HepG2 (cell line): ENCODE data around the gene P2RX7. TPM values are rescaled to one million over a fixed set of nuclear protein-coding genes. Genes with fewer than 3 reads are reported as not detected.

Source experiments
- ATAC-seq: fragments of 200-7000 bp; cut with Tn5 transposase; 3 replicates; pipeline ENCODE4 v1.9.1; 2020; ENCODE audit warnings: mild to moderate bottlenecking, moderate library complexity
- BruUV-seq: library from RNA; stranded (reverse); fragments of 400-500 nt; replicated peaks from 2 replicates; lab custom pipeline; 2021; lab: Mats Ljungman, UMichigan
- CTCF ChIA-PET: fragments of 300-600 bp; formaldehyde crosslinking; extraction: SDS; loops from one replicate; lab custom pipeline; 2021; ENCODE audit warnings: low total read pairs, inconsistent platforms, low intra/inter-chr PET ratio; lab: Yijun Ruan, JAX
- POLR2A ChIA-PET: fragments of 350-600 bp; sonication (Branson Sonifier 250); formaldehyde crosslinking; loops from one replicate; lab custom pipeline; 2020; ENCODE audit warnings: antibody characterized with exemption, inconsistent platforms; lab: Yijun Ruan, JAX
- DNase-seq: peaks from one replicate; pipeline ENCODE4 v3.0.0-alpha.2; 2015; ENCODE audit warnings: low spot score
- FAIRE-seq: peaks from 3 replicates; lab custom pipeline; 2011; peaks lifted over from hg19 to GRCh38; lab: Jason Lieb, UNC
- H2AFZ ChIP-seq: one replicate; pipeline ENCODE4 v1.6.1; 2011; ENCODE audit warnings: low read length, inconsistent platforms
- H3K27ac ChIP-seq: fragments of 300-600 bp; 3 replicates; pipeline ENCODE4 v1.8.0; 2011; ENCODE audit warnings: mixed run types, mild to moderate bottlenecking, mixed read lengths, low read length, inconsistent platforms; ENCODE audit not compliant: insufficient read depth; ENCODE audit errors: extremely low read length
- H3K27me3 ChIP-seq, 2 experiments: fragments of 200-600 bp in 1 of 2; 2 replicates in 1 of 2; 3 replicates in 1 of 2; pipeline versions ENCODE4 v1.6.0 to v1.8.0; 2011; ENCODE audit warnings: low read length in 2 of 2, mild to moderate bottlenecking in 2 of 2, moderate library complexity in 2 of 2, inconsistent platforms in 1 of 2; ENCODE audit not compliant: insufficient read depth in 2 of 2, control insufficient read depth in 1 of 2
- H3K36me3 ChIP-seq, 2 experiments: fragments of 200-600 bp in 1 of 2; replicated peaks in 1 of 2; 2 replicates in 1 of 2; 3 replicates in 1 of 2; pipeline versions ENCODE4 v1.5.1 to v1.8.0; 2011; ENCODE audit warnings: low read length in 2 of 2, inconsistent platforms in 1 of 2; ENCODE audit not compliant: insufficient read depth in 2 of 2, control insufficient read depth in 1 of 2
- H3K4me1 ChIP-seq: 2 replicates; pipeline ENCODE4 v1.5.1; 2012; ENCODE audit warnings: low read length, inconsistent platforms; ENCODE audit not compliant: insufficient read depth
- H3K4me2 ChIP-seq: 2 replicates; pipeline ENCODE4 v1.6.0; 2011; ENCODE audit warnings: low read depth, low read length, inconsistent platforms
- H3K4me3 ChIP-seq, 3 experiments: fragments of 200-600 bp in 1 of 3; sonication (generic), shearing (Covaris generic) in 1 of 3; replicated peaks in 1 of 3; 2 replicates each; pipeline ENCODE4 v1.5.1; 2011 to 2016; ENCODE audit warnings: low read length in 3 of 3, inconsistent platforms in 2 of 3, low read depth in 2 of 3, mild to moderate bottlenecking in 2 of 3, control low read depth in 1 of 3, mixed read lengths in 1 of 3; ENCODE audit not compliant: insufficient read depth in 1 of 3
- H3K79me2 ChIP-seq: one replicate; pipeline ENCODE4 v1.6.1; 2011; ENCODE audit warnings: low read length, inconsistent platforms; ENCODE audit not compliant: insufficient read depth
- H3K9ac ChIP-seq: 2 replicates; pipeline ENCODE4 v1.6.0; 2011; ENCODE audit warnings: mild to moderate bottlenecking, low read depth, low read length, inconsistent platforms; ENCODE audit not compliant: insufficient read depth
- H3K9me3 ChIP-seq: 2 replicates; pipeline ENCODE4 v1.5.1; 2012; ENCODE audit warnings: mild to moderate bottlenecking, low read length
- H4K20me1 ChIP-seq: 2 replicates; pipeline ENCODE4 v1.6.0; 2011; ENCODE audit warnings: inconsistent platforms, mild to moderate bottlenecking, low read length, moderate library complexity; ENCODE audit not compliant: insufficient read depth
- BHLHE40 ChIP-seq: IDR thresholded peaks from 2 replicates; pipeline ENCODE4 v1.6.1; 2011; ENCODE audit warnings: low read length, improper control_type of control experiment
- FOXM1 ChIP-seq: sonication (generic); formaldehyde crosslinking; IDR thresholded peaks from 2 replicates; pipeline ENCODE4 v1.5.0; 2020; ENCODE audit warnings: missing genetic modification reagents
- KDM1A ChIP-seq: IDR thresholded peaks from 2 replicates; pipeline ENCODE4 v1.6.1; 2016; ENCODE audit warnings: missing compliant biosample characterization
- MED8 ChIP-seq: sonication (generic); formaldehyde crosslinking; IDR thresholded peaks from 2 replicates; pipeline ENCODE4 v1.8.1; 2023; ENCODE audit warnings: mild to moderate bottlenecking, missing genetic modification reagents; ENCODE audit not compliant: insufficient replicate concordance
- MEIS1 ChIP-seq: sonication (generic); formaldehyde crosslinking; IDR thresholded peaks from 2 replicates; pipeline ENCODE4 v1.9.0; 2021; ENCODE audit warnings: mild to moderate bottlenecking, missing genetic modification reagents, moderate library complexity, borderline replicate concordance
- TBP ChIP-seq: sonication (generic); formaldehyde crosslinking; IDR thresholded peaks from 2 replicates; pipeline ENCODE4 v1.5.0; 2020; ENCODE audit warnings: missing genetic modification reagents
- YEATS2 ChIP-seq: sonication (generic); formaldehyde crosslinking; IDR thresholded peaks from 2 replicates; pipeline ENCODE4 v1.4.0; 2020; ENCODE audit warnings: missing genetic modification reagents, borderline replicate concordance
- WGBS: methylation state at CpG from one replicate; pipeline ENCODE4 v1.1.6; 2017; ENCODE audit warnings: low lambda C conversion rate; 5-methylcytosine and 5-hydroxymethylcytosine counted together
- in situ Hi-C: cut with HindIII; loops from 2 replicates; pipeline ENCODE4 v1.10.0; 2017; ENCODE audit warnings: low pct_unique_long_range_greater_than_20kb; ENCODE audit not compliant: extremely low pct_ligation_motif_present
- intact Hi-C: fragments of 100-400 bp; cut with micrococcal nuclease; formaldehyde crosslinking; loops from one replicate; pipeline ENCODE4 v1.10.0; 2022; ENCODE audit not compliant: unreplicated experiment
- polyA plus RNA-seq, 8 experiments: library from polyadenylated mRNA; depleted of rRNA in 3 of 8; stranded (reverse) in 7 of 8; unstranded in 1 of 8; fragments of >200 nt; fragmentation: Illumina TruSeq in 4 of 8; extraction: Trizol in 4 of 8; gene quantifications; 2 replicates each; pipeline versions ENCODE4 v1.2.1 to v1.2.3, GENCODE V29; 2011 to 2016; ENCODE audit warnings: low read depth in 4 of 8, missing spikeins in 1 of 8, mixed read lengths in 1 of 8; ENCODE audit not compliant: insufficient read depth in 1 of 8
- total RNA-seq, 5 experiments: library from RNA; depleted of rRNA; stranded (reverse); fragments of >200 nt; fragmentation: Illumina TruSeq; extraction: Trizol; gene quantifications; 2 replicates each; pipeline ENCODE4 v1.2.3, GENCODE V29; 2016; ENCODE audit warnings: low read depth in 1 of 5
- TF ChIP-seq, protein P1 (sequence below): sonication (generic); formaldehyde crosslinking; IDR thresholded peaks from 2 replicates; pipeline ENCODE4 v1.5.0; 2020; ENCODE audit warnings: missing genetic modification reagents
- TF ChIP-seq, protein P2 (sequence below): sonication (generic); formaldehyde crosslinking; IDR thresholded peaks from 2 replicates; pipeline ENCODE4 v1.4.0; 2020; ENCODE audit warnings: missing genetic modification reagents

P2RX7 gene
- total and polyA plus RNA-seq, 2 of the 13 experiments (the other 11 are each of a cell fraction or from before 2014, with no cell fraction given), result 0.13 to 0.73 TPM

DNA sequence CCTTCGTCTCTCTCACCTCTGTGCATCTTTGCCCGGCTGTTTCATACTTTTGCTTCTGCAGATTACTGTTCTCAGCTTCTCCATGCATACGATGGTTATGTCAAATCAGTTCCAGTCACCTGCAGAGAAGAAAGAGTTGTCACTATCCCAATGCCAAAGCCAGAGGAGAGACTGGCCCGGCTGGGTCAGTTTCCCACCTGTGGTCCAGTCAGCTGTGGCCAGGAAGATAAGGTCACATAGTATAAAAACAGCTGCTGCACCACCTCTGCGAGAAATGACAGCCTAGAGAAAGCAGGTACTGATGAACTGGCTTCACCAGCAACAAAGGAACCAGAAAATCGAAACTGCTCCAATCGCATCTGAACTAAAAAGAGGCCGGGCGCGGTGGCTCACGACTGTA is 70.8 kb downstream of the P2RX7 start:
- Histone ChIP-seq H3K4me3 (no peak overlapping the region), H2AFZ (no peak overlapping the region), H3K9me3 (no peaks in the 10 kb centered on the region), H3K27ac (no peak overlapping the region), H3K27me3 (peaks cover 0 to 2% of the 10 kb centered on the region in 2 experiments; a peak in 1 of 5 replicates), H3K79me2 (no peaks in the 10 kb centered on the region), H3K4me1 (peaks cover 10% of the 10 kb centered on the region), H3K9ac (no peak overlapping the region), H4K20me1 (no peaks in the 10 kb centered on the region), H3K36me3 (no peaks in the 10 kb centered on the region), H3K4me2 (no peak overlapping the region)
- ChIA-PET CTCF (no interaction called here), POLR2A (no interaction called here)
- ATAC-seq (no peak), FAIRE-seq (no peak), DNase-seq (no peak)
- TF ChIP-seq, protein P1, sequence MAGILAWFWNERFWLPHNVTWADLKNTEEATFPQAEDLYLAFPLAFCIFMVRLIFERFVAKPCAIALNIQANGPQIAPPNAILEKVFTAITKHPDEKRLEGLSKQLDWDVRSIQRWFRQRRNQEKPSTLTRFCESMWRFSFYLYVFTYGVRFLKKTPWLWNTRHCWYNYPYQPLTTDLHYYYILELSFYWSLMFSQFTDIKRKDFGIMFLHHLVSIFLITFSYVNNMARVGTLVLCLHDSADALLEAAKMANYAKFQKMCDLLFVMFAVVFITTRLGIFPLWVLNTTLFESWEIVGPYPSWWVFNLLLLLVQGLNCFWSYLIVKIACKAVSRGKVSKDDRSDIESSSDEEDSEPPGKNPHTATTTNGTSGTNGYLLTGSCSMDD (CRISPR knock-in tag), result no peak
- no peak for TF ChIP-seq BHLHE40
- no TSS peak for BruUV-seq
- in situ Hi-C loops, result no loop called here
- intact Hi-C loops, result no loop called here
- WGBS, result 56% methylated on average over 11 of the region's 11 CpGs

DNA sequence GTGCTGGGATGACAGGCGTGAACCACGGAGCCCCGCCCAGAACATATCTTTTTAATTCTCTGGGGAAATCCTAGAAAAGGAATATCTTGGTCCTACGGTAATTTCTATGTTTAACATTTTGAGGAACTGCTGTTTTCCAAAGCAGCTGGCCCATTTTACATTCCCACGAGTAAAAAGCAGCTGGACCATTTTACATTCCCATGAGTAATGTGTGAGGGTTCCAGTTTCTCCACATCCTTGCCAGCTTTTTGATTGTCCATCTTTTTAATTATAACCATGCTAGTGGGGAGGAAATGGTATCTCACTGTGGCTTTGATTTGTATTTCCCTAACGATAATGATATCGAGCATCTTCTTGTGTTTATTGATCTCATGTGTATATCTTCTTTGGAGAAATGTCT is 72.8 kb downstream of the P2RX7 start:
- no peaks in the 10 kb centered on the region for H3K9me3 ChIP-seq
- no peak for DNase-seq
- no peak for ATAC-seq
- H3K4me3 ChIP-seq, result no peak overlapping the region
- no peaks in the 10 kb centered on the region for H3K79me2 ChIP-seq
- no TSS peak for BruUV-seq
- no peak overlapping the region for H3K4me2 ChIP-seq
- no peaks in the 10 kb centered on the region for H3K36me3 ChIP-seq
- H4K20me1 ChIP-seq, result no peaks in the 10 kb centered on the region
- H3K4me1 ChIP-seq, result peaks cover 18% of the 10 kb centered on the region
- FAIRE-seq, result no peak
- in situ Hi-C loops (no loop called here), intact Hi-C loops (no loop called here)
- H3K9ac ChIP-seq, result no peak overlapping the region
- no peak overlapping the region for H3K27ac ChIP-seq
- POLR2A ChIA-PET, result no interaction called here
- no peak overlapping the region for H2AFZ ChIP-seq
- CTCF ChIA-PET, result no interaction called here
- peaks cover 0 to 2% of the 10 kb centered on the region in 2 experiments; a peak in 1 of 5 replicates for H3K27me3 ChIP-seq
- WGBS, result 70% methylated on average over 7 of the region's 7 CpGs
- no peak for TF ChIP-seq MEIS1 (CRISPR knock-in tag)
- TF ChIP-seq KDM1A (CRISPR knock-in tag), result no peak
- TF ChIP-seq, protein P2, sequence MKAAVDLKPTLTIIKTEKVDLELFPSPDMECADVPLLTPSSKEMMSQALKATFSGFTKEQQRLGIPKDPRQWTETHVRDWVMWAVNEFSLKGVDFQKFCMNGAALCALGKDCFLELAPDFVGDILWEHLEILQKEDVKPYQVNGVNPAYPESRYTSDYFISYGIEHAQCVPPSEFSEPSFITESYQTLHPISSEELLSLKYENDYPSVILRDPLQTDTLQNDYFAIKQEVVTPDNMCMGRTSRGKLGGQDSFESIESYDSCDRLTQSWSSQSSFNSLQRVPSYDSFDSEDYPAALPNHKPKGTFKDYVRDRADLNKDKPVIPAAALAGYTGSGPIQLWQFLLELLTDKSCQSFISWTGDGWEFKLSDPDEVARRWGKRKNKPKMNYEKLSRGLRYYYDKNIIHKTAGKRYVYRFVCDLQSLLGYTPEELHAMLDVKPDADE (CRISPR knock-in tag), result no peak
- no peak for TF ChIP-seq YEATS2 (CRISPR knock-in tag)
- no peak for TF ChIP-seq MED8 (CRISPR knock-in tag)
- TF ChIP-seq FOXM1, result no peak
- TF ChIP-seq TBP (CRISPR knock-in tag), result no peak
